Activated CD4-positive, CD25-positive, alpha-beta regulatory T cell treated with anti-CD3 and anti-CD28 coated beads, Interleukin-2, amount 50 U/mL, for 72 hours (primary cell): ENCODE measurements around the gene DNAH12.
"Not testable (repeated sequence)": the region's sequence is repeated elsewhere in the genome, so short reads cannot be mapped to it uniquely, and the experiment has no call there.

ENCODE experiments used
- DNase-seq: peaks from one replicate; pipeline ENCODE4 v3.0.0; 2021

Gene DNAH12

GRCh38 chr3:57309769-57310360 is 234.3 kb downstream of the DNAH12 start:
- no peak for DNase-seq

GRCh38 chr3:57303520-57303919 is 240.6 kb downstream of the DNAH12 start:
- not testable (repeated sequence) for DNase-seq

DNA sequence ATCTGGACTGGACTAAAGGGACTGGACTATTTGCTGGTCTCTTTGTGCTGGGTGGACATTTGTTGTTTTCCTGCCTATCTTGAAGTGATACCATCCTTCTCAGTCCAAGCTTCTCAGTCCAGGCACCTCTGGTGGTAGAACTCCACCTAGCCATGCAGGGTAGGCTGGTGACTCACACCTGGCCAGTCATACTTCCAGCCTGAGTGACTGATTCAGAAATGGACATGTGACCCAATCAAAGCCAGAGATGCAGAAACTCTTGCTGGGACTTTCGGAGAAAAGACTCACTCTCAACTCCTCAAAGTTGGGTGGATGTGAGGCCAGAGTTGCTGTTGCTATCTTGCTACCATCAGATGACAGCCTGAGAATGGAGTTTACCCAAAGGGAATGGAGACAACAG is 246.1 kb downstream of the DNAH12 start:
- no peak for DNase-seq

GRCh38 chr3:57292897-57293526 is 251.1 kb downstream of the DNAH12 start:
- DNase-seq = no peak

- DNase-seq = no peak
Measured at GRCh38 chr3:57292159-57292896, 251.8 kb downstream of the DNAH12 start, which contains the start of gene ASB14. Gene ASB14, minus strand, starts transcription at chr3:57292685. Its CDS starts 652 bp downstream, at chr3:57292033.

- no peak for DNase-seq
Measured at GRCh38 chr3:57288403-57288802, 255.7 kb downstream of the DNAH12 start.

- DNase-seq = no peak
Measured at GRCh38 chr3:57287205-57287604, 256.9 kb downstream of the DNAH12 start.

GRCh38 chr3:57283334-57283733 is 260.8 kb downstream of the DNAH12 start:
- DNase-seq = no peak

GRCh38 chr3:57281715-57282114 is 262.4 kb downstream of the DNAH12 start:
- DNase-seq = no peak

DNA sequence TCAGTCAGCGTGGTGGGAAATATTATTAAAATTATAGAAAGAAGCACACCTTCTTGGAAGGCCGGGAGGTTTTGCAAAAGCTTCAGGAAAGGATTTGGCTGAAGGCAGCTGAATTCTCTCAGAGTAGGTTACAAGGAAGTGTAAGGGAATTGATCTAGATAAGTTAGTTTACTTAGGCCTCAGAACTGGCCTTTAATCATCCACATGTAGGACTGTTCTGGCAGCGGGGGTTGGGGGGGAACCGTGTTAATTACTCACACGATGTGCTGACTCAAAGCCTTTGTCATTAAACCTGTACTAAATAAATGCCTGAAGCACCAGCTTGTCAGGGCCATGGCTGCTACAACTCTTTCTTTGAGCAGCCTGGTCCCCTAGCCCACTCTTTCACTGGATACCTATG is 264.5 kb downstream of the DNAH12 start:
- no peak for DNase-seq

DNA sequence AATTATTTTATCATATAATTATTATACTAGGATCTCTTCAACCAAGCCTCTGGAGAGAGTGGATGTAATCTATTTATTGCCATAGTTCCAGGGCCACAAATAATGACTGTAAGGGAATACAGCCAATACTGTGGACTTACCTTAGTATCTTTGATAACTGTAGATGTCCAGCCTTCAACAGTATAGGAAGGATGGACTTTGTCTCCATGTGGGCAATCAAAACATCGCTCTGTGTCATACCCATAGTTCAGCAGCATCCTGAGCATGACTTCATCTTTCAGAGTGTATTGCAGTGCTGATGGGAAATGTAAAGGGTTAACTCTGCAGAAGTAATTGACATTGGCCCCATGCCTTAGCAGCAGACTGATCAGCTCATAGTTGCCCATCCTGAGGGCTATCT is 265.9 kb downstream of the DNAH12 start:
- no peak for DNase-seq

DNA sequence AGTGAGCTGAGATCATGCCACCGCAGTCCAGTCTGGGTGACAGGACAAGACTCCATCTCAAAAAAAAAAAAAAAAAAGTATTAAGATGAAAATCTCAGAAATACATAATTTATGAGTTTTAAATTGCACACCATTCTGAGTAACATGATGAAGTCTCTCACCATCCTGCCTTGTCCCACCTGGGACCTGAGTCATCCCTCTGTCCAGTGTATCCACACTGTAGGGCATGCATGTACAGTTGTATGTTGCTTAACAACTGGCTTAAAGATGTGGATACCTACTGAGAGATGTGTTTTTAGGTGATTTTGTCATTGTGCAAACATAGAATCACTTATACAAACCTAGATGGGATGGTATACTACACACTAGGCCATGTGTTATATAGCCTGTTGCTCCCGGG is 268.8 kb downstream of the DNAH12 start:
- DNase-seq = no peak

DNA sequence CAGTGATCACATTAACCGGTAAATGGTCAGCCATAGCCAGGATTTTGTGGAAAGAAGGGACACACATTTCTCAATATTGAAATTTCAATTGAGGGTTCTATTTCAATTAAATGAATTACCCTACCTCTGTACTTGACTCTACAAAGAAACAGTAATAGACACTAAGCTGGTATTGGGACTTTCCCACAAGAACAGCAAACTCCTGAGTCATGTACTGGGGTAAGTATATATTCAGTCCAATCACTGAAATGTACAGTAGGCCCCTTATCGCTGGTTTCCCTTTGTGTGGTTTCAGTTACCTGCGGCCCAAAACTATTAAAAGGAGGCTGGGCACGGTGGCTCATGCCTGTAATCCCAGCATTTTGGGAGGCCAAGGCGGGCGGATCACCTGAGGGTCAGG is 269.3 kb downstream of the DNAH12 start:
- no peak for DNase-seq

- no peak for DNase-seq
Measured at GRCh38 chr3:57268416-57268815, 275.7 kb downstream of the DNAH12 start.

DNA sequence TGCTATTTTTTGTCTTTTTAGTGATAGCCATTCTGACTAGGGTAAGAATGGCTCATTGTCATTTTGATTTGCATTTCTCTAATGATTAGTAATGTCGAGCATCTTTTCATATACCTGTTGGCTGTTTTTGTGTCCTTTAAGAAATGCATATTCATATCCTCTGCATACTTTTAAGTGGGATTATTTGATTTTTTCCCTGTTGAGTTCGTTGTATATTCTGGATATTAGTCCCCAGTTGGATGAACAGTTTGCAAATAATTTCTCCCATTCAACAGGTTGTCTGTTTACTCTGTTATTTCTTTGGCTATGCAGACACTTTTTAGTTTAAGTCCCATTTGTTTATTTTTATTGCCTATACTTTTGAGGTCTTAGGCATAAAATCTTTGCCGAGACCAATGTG is 282.2 kb downstream of the DNAH12 start:
- no peak for DNase-seq

DNA sequence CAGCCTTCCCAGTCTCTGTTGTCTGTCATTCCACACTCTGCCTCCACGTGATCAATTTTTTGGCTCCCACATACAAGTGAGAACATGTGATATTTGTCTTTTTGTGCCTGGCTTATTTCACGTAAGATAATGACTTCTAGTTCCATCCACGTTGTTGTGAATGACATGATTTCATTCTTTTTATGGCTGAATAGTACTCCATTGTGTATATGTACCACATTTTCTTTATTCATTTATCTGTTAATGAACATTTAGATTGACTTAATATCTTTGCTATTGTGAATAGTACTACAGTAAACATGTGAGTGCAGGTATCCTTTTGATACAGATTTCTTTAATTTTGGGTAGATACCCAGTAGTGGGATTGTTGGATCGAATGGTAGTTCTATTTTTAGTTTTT is 283.0 kb downstream of the DNAH12 start:
- no peak for DNase-seq

DNA sequence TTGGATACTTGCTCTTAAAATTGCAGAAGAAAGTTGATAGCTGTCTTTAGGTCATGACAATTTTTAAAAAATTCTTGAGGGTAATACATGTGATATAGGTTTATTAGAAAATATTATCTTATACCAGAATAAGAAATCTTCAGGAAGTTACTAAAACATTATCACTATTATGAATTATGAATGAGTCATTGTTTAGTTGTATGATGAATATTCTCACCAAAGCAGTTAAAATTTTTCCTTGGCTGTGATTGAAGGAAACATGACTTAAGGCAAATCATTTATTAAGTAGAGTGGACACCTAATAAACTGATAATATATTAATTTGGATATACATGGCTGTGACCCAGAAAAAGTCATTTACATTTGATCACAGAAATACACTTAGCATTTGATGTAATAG is 286.5 kb downstream of the DNAH12 start:
- no peak for DNase-seq

GRCh38 chr3:57256844-57257243 is 287.3 kb downstream of the DNAH12 start:
- no peak for DNase-seq

GRCh38 chr3:57252404-57252803 is 291.7 kb downstream of the DNAH12 start:
- DNase-seq = no peak

DNA sequence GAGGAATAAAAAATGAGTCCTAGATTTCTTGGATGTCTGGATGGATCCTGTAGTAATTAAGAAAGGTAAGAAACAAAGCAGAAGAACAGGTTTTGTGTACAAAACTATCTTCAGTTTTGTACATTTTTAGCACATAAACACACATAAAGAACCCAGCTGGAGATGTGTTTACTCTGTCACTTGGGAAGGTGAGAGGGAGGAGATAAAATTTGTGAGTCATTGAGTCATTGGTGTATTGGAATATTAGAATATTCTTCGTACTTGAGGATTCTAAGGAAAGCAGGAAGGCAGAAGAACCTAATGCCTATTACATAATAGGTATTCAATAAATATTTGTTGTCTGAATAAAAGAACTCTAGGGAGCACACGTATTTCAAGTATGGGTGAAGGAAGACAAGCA is 299.2 kb downstream of the DNAH12 start:
- no peak for DNase-seq
